ENCODE measurements around the gene CRLF2. TPM values are rescaled to one million over a fixed set of nuclear protein-coding genes. Genes with fewer than 3 reads are reported as not detected.
"Not testable (repeated sequence)": the region's sequence is repeated elsewhere in the genome, so short reads cannot be mapped to it uniquely, and the experiment has no call there.

The CRLF2 gene
- total RNA-seq, 1 donor from 2014 or later = 0.42 TPM

GRCh38 chrX:1213971-1214370 is 1.5 kb upstream of the CRLF2 start:
- no peak for DNase-seq (ENCODE audit: low spot score)

GRCh38 chrX:1210844-1211243 is 1.6 kb downstream of the CRLF2 start:
- DNase-seq (ENCODE audit: low spot score) = no peak

DNA sequence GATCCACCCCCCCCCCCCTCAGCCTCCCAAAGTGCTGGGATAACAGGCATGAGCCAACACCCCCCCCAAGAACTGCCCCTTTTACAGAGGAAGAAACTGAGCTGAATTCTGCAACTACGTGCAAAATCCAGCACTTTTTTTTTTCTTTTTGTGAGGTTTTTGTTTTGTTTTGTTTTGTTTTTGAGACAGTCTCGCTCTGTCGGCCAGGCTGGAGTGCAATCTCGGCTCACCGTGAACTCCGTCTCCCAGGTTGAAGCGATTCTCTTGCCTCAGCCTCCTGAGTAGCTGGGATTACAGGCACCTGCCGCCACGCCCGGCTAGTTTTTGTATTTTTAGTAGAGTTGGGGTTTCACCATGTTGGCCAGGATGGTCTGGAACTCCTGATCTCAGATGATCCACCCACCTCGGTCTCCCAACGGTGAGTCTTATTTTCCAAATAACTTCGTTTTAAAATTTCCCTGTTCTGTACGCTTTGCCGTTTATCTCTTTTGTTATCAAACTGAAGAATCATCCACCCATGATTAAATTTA is 4.9 kb downstream of the CRLF2 start:
- no peak for DNase-seq (ENCODE audit: low spot score)

GRCh38 chrX:1205681-1206611 is 6.5 kb downstream of the CRLF2 start:
- DNase-seq (ENCODE audit: low spot score) = no peak

GRCh38 chrX:1202251-1202650 is 10.2 kb downstream of the CRLF2 start:
- no peak for DNase-seq (ENCODE audit: low spot score)

DNA sequence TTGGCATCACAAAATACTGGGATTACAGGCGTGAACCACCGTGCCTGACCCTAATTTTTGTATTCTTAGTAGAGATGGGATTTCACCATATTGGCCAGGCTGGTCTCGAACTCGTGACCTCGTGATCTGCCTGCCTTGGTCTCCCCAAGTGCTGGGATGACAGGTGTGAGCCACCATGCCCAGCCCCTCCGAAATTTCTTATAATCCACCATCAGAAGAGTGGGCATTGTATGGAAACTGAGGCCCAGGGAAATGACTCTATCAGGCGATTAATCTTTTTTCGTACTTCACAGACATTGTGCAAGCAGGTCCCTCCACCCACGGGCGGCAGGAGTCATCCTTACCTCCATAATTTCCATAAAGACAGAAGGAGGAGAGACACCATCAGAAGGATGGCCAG is 16.0 kb downstream of the CRLF2 start:
- DNase-seq (ENCODE audit: low spot score) = peak; percentile 25

GRCh38 chrX:1192196-1192595 is 20.3 kb downstream of the CRLF2 start:
- not testable (repeated sequence) for DNase-seq (ENCODE audit: low spot score)

DNA sequence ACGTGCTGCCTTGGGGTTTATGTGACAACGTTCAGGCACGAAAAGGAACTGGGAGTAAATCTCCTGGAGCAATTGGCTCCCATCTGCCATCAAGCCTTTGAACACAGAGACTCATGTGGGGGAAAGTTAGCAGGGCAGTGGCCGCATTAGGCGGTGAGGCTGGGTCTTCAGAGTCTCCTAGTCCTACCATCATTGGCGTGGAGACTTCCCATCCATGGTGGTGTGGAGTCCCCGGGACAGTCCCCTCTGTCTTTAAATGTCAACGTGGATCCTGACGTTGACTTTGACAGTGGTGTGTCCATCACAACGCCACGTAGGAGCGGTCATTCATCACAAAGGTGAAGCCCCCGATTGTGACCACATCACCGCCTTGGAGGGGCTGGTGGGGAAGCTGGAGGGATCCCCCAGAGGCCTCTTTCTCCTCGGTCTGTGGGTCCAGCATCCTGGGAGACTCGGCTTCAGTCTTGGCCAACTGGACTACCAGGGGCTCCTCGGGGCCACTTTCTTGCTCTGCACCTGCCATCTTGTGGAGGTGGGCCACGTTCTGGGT is 21.8 kb downstream of the CRLF2 start:
- no peak for DNase-seq (ENCODE audit: low spot score)

- DNase-seq (ENCODE audit: low spot score) = no peak
These were observed 26.9 kb downstream of the CRLF2 start for GRCh38 chrX:1185561-1185960.

DNA sequence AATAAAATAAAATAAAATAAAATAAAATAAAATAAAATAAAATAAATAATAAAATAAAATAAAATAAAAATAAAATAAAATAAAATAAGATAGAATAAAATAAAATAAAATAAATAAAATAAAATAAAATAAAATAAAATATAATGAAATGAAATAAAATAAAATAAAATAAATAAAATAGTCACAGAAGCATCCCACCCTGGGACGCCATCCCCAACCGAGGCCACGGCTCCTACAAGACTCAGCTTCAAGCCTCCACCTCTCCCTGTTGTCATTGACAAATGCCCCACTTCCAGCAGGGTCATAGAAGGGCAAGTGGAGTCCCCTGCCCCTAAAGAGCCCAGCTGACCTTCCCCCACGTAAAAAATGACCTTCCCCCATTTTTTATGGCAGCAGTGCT is 30.2 kb downstream of the CRLF2 start:
- DNase-seq (ENCODE audit: low spot score) = no peak

- DNase-seq (ENCODE audit: low spot score) = not testable (repeated sequence)
These were observed 30.8 kb downstream of the CRLF2 start for GRCh38 chrX:1181661-1182060.

DNA sequence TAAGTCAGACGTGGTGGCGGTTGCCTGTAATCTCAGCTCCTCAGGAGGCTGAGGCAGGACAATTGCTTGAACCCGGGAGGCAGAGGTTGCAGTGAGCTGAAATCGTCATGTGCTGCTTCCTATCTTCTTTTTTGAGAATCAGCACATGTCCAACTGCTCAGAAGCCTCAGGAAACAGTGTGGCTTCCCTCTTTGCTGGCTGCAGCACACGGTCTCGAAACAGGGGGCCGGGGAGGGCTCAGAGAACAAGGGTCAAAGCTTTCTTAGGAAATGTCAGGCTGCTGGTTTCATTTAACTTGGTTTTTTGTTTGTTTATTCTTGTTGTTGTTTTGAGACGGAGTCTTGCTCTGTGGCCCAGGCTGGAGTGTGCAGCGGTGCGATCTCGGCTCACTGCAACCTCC is 31.3 kb downstream of the CRLF2 start:
- DNase-seq (ENCODE audit: low spot score) = no peak

- no peak for DNase-seq (ENCODE audit: low spot score)
These were observed 33.8 kb downstream of the CRLF2 start for GRCh38 chrX:1178580-1179057.

DNA sequence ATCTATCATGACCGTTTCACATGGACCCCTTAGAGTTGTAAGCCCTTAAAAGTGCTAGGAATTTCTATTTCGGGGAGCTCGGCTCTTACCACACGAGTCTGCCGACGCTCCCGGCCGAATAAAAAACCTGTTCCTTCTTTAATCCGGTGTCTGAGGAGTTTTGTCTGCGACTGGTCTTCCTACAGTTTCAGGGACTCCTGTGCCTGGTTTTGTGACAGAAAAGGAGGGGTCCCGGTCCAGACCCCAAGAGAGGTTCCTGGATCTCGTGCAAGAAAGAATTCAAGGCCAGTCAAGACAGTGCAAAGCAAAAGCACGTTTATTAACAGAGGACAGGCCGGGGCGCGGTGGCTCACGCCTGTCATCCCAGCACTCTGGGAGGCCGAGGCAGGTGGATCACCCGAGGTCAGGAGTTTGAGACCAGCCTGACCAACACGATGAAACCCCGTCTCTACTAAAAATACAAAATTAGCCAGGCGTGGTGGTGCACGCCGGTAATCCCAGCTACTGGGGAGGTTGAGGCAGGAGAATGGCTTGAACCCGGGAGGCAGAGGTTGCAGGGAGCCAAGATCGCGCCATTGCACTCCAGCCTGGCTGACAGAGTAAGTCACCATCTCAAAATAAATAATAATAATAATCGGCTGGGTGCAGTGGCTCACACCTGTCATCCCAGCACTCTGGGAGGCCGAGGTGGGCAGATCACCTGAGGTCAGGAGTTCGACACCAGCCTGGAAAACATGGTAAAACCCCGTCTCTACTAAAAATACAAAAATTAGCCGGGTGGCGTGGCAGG is 35.7 kb downstream of the CRLF2 start:
- DNase-seq (ENCODE audit: low spot score) = not testable (repeated sequence)

DNA sequence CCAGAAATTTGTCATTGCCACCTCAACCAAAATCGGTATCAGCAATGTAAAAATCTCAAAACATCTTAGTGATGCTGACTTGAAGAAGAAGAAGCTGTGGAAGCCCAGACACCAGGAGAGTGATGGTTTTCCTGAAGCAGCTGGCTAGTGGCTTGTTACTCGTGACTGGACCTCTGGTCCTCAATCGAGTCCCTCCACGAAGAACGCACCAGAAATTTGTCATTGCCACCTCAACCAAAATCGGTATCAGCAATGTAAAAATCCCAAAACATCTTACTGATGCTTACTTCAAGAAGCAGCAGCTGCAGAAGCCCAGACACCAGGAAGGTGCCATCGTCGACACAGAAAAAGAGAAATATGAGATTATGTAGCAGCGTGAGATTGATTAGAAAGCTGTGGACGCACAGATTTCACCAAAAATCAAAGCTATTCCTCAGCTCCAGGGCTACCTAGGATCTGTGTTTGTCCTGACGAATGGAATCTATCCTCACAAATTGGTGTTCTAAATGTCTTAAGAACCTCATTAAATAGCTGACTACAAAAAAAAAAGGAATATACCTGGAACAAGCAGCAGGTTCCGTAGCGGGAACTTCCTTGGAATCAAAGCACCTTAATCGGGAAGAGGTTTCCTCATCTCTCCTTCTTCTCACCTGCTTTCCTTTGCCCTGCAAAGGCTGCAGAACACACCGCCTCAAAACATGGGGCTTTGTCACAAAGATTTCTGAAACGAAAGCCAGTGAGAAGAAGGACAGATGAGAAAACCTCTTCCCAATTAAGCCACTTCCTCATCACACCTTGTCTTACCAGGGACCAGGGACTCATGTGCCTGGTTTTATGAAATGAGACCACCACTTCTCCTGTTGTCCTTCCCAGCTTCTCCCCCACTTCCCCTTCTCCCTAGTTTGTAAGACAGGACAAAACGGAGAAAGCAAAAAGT is 37.6 kb downstream of the CRLF2 start:
- not testable (repeated sequence) for DNase-seq (ENCODE audit: low spot score)

DNA sequence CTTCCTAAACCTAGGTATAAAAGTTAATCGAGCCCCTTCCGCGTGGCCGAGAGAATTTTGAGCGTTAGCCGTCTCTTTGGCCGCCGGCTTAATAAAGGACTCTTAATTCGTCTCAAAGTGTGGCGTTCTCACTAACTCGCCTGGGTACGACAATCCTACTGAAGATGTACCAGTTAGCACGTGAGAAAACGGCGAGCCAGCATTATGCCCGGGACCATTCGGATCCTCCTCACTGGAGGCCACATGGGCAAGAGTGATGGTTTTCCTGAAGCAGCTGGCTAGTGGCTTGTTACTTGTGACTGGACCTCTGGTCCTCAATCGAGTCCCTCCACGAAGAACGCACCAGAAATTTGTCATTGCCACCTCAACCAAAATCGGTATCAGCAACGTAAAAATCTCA is 39.0 kb downstream of the CRLF2 start:
- DNase-seq (ENCODE audit: low spot score) = not testable (repeated sequence)

DNA sequence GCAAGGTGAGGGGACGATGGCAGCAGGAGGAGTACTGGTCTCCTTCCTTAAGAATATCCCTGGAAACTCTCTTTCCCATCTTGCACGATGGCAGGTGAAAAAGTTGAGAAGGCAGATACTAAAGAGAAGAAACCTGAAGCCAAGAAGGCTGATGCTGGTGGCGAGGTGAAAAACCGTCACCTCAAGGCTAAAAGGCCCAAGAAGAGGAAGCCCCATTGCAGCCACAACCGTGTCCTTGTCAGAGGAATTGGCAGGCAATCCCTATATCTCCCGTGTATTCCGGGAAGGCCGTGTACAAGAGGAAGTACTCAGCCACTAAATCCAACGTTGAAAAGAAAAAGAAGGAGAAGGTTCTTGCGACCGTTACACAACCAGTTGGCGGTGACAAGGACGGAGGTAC is 40.0 kb downstream of the CRLF2 start:
- DNase-seq (ENCODE audit: low spot score) = no peak

GRCh38 chrX:1171915-1172314 is 40.5 kb downstream of the CRLF2 start:
- not testable (repeated sequence) for DNase-seq (ENCODE audit: low spot score)

DNA sequence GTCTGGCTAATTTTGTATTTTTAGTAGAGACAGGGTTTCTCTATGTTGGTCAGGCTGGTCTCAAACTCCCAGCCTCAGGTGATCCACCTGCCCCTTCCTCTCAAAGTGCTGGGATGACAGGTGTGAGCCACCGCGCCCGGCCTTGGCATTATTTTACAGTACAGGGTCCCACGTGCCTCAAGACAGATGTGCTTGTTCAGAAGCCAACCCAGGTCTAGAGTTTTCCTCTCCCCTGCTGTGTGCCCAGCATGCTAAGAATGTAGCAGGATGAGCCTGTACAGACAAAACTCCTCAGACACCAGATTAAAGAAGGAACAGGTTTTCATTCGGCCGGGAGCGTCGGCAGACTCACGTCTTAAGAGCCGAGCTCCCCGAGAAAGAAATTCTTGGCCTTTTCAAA is 42.2 kb downstream of the CRLF2 start:
- no peak for DNase-seq (ENCODE audit: low spot score)

- DNase-seq (ENCODE audit: low spot score) = no peak
These were observed 43.3 kb downstream of the CRLF2 start for GRCh38 chrX:1169189-1169588.

DNA sequence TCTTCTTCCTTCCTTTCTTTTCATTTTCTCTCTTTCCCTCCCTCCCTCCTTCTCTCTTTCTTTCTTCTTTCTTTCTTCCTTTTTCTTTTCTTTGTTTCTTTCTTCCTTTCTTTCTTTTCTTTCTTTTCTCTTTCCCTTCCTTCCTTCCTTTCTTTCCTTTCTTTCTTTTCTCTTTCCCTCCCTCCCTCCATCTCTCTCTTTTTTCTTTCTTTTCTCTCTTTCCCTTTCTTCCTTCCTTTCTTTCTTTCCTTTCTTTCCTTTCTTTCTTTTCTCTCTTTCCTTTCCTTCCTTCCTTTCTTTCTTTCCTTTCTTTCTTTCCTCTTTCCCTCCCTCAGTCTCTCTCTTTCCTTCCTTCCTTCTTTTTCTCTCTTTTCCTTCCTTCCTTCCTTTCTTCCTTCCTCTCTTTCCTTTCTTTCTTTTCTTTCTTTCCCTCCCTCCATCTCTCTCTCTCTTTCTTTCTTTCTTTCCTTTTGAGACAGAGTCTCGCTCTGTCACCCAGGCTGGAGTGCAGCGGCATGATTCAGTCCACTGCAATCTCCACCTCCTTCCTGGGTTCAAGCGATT is 44.4 kb downstream of the CRLF2 start:
- DNase-seq (ENCODE audit: low spot score) = no peak
